OCI-LY7 (cell line): ENCODE measurements around the gene SWSAP1. TPM values are rescaled to one million over a fixed set of nuclear protein-coding genes. Genes with fewer than 3 reads are reported as not detected.

Experiments used
- BruUV-seq: library from RNA; stranded (reverse); fragments of 400-500 nt; replicated peaks from 2 replicates; lab custom pipeline; 2021; lab: Mats Ljungman, UMichigan
- CTCF ChIA-PET: fragments of 300-600 bp; sonication (Branson Sonifier 250); formaldehyde crosslinking; loops from one replicate; lab custom pipeline; 2022; ENCODE audit warnings: antibody characterized with exemption; ENCODE audit not compliant: unreplicated experiment; lab: Charles Lee
- POLR2A ChIA-PET: fragments of 300-600 bp; sonication (Branson Sonifier 250); formaldehyde crosslinking; loops from one replicate; lab custom pipeline; 2022; ENCODE audit warnings: antibody characterized with exemption; lab: Charles Lee
- DNase-seq: peaks from one replicate; pipeline ENCODE4 v3.0.0-alpha.2; 2015; ENCODE audit warnings: low spot score
- H2AFZ ChIP-seq: fragments of 200-600 bp; sonication (generic), shearing (Covaris generic); 2 replicates; pipeline ENCODE4 v1.6.1; 2014; ENCODE audit warnings: mild to moderate bottlenecking, antibody characterized with exemption, low read length, moderate library complexity
- H3K27ac ChIP-seq: fragments of 200-600 bp; sonication (generic); 2 replicates; pipeline ENCODE4 v1.5.1; 2014; ENCODE audit warnings: mixed run types, low read depth, mild to moderate bottlenecking, moderate library complexity, low read length, inconsistent platforms; ENCODE audit not compliant: poor library complexity, severe bottlenecking
- H3K36me3 ChIP-seq: fragments of 200-600 bp; sonication (generic); 2 replicates; pipeline ENCODE4 v1.6.1; 2014; ENCODE audit warnings: mild to moderate bottlenecking, antibody characterized with exemption, low read length, moderate library complexity, mixed read lengths; ENCODE audit not compliant: insufficient read depth
- H3K4me1 ChIP-seq: fragments of 200-600 bp; sonication (generic); 2 replicates; pipeline ENCODE4 v1.5.1; 2014; ENCODE audit warnings: mild to moderate bottlenecking, low read length; ENCODE audit not compliant: insufficient read depth, poor library complexity, severe bottlenecking
- H3K4me2 ChIP-seq: fragments of 200-600 bp; sonication (generic); 2 replicates; pipeline ENCODE4 v1.6.1; 2014; ENCODE audit warnings: mild to moderate bottlenecking, low read length
- H3K4me3 ChIP-seq: fragments of 200-600 bp; sonication (generic); 2 replicates; pipeline ENCODE4 v1.5.1; 2014; ENCODE audit warnings: mild to moderate bottlenecking, low read depth, low read length; ENCODE audit not compliant: poor library complexity, severe bottlenecking
- H3K79me2 ChIP-seq: fragments of 200-600 bp; sonication (generic); 2 replicates; pipeline ENCODE4 v1.6.1; 2016; ENCODE audit warnings: low read depth, mild to moderate bottlenecking, low read length, moderate library complexity, mixed read lengths; ENCODE audit not compliant: insufficient read depth
- H3K9me2 ChIP-seq: fragments of 200-600 bp; sonication (generic); 2 replicates; pipeline ENCODE4 v1.6.1; 2016; ENCODE audit warnings: mild to moderate bottlenecking, low read length, mixed read lengths; ENCODE audit not compliant: insufficient read depth
- H3K9me3 ChIP-seq: fragments of 200-600 bp; sonication (generic); 2 replicates; pipeline ENCODE4 v1.6.1; 2014; ENCODE audit warnings: mild to moderate bottlenecking, mixed run types, low read length, mixed read lengths
- H4K20me1 ChIP-seq: fragments of 200-600 bp; sonication (generic); 2 replicates; pipeline ENCODE4 v1.6.1; 2014; ENCODE audit warnings: mild to moderate bottlenecking, antibody characterized with exemption, low read length, moderate library complexity, mixed read lengths; ENCODE audit not compliant: insufficient read depth
- CTCF ChIP-seq: fragments of 200-600 bp; sonication (generic); conservative IDR thresholded peaks from 2 replicates; pipeline ENCODE4 v1.5.1; 2014; ENCODE audit warnings: mild to moderate bottlenecking, antibody characterized with exemption, low read length, moderate library complexity, mixed read lengths
- EZH2phosphoT487 ChIP-seq: fragments of 200-600 bp; sonication (generic); IDR thresholded peaks from 2 replicates; pipeline ENCODE4 v1.6.1; 2018; ENCODE audit warnings: low read depth, borderline replicate concordance, mild to moderate bottlenecking, mixed run types, antibody characterized with exemption, low read length, moderate library complexity, mixed read lengths
- intact Hi-C: fragments of 100-400 bp; cut with micrococcal nuclease; formaldehyde crosslinking; loops from one replicate; pipeline ENCODE4 v1.10.0; 2022; ENCODE audit not compliant: unreplicated experiment
- total RNA-seq, 2 experiments: library from RNA; depleted of rRNA in 1 of 2; stranded (reverse); fragments of >200 nt in 1 of 2; shearing (Covaris generic) in 1 of 2; gene quantifications; 2 replicates each; pipeline ENCODE4 v1.2.3, GENCODE V29; 2014 to 2022

SWSAP1 gene
- total RNA-seq, 2 experiments from 2014 or later: 5.6 to 6.8 TPM

DNA sequence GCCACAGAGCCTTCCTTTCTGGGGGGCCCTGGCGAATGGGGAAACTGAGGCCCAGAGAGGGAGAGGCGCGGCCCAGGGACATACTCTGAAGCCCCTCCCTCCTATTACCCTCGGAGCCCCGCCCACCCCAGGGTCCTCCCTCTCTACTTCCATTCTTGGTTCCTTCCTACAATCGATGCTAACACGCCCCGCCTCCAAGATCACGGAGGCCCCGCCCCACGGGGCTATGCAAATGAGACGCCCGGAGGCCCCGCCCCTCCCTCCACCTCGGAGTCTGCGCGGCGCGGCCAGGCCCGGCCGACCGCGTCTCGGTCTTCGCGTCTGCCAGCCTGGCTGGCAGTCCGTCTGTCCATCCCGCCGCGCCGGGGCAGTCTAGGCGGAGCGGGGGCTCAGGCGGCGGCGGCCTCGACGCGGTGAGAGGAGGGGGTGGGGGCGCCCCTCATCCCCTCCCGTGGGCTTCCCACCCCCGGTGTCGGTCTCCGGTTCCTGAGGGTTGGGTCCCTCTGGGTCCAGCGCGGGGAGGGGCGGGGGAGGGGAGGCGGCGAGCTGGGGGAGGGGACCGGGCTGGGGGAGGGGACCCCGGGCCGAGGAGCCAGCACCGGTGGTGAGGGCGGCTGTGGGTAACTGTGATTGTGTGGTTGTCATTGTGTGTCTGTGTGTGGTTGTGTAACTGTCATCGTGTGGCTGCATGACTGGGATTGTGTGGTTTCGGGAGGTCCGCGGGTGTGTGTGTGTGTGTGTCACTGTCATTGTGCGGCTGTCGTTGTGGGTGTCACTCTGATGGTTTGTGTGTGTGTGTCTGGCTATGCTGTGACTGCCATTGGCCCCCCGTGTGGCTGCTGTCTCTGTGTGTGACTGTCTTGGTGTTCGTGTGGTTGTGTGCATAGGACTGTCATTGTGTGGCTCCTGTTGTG, 19.0 kb upstream of the SWSAP1 start, which contains the start of gene PLPPR2:
Gene PLPPR2, plus strand, starts transcription at position 273 of the 914 bp plus-strand sequence. CDS start 2,242 bp downstream, outside the sequence.
- H3K9me3 ChIP-seq: no peaks in the 10 kb centered on the region
- H4K20me1 ChIP-seq: no peaks in the 10 kb centered on the region
- POLR2A ChIA-PET: no interaction called here
- no peak within 1 kb of the TSS for H2AFZ ChIP-seq
- peak within 1 kb of the TSS; percentile 57 for H3K4me3 ChIP-seq
- H3K4me1 ChIP-seq: no peaks in the 10 kb centered on the region
- peak within 1 kb of the TSS; percentile 51 for H3K4me2 ChIP-seq
- H3K9me2 ChIP-seq: no peaks in the 10 kb centered on the region
- CTCF ChIA-PET: no interaction called here
- no TSS peak for BruUV-seq
- H3K79me2 ChIP-seq: no peaks in the 10 kb centered on the region
- intact Hi-C loops: no loop called here
- H3K27ac ChIP-seq: no peak within 1 kb of the TSS
- no peaks in the 10 kb centered on the region for H3K36me3 ChIP-seq
- peak; percentile 85 for DNase-seq
- TF ChIP-seq EZH2phosphoT487 (no peak), CTCF (no peak)

GRCh38 chr19:11356074-11356397, 18.4 kb upstream of the SWSAP1 start:
- DNase-seq: no peak
- ChIA-PET POLR2A (no interaction called here), CTCF (no interaction called here)
- TF ChIP-seq EZH2phosphoT487: no peak
- no peak for TF ChIP-seq CTCF
- Histone ChIP-seq H3K36me3 (no peaks in the 10 kb centered on the region), H3K27ac (no peak overlapping the region), H3K4me2 (peak overlapping the region; percentile 51), H2AFZ (no peak overlapping the region), H3K4me1 (no peaks in the 10 kb centered on the region), H3K4me3 (no peak overlapping the region), H4K20me1 (no peaks in the 10 kb centered on the region), H3K9me2 (no peaks in the 10 kb centered on the region), H3K9me3 (no peaks in the 10 kb centered on the region), H3K79me2 (no peaks in the 10 kb centered on the region)
- no TSS peak for BruUV-seq
- intact Hi-C loops: no loop called here
